OCI-LY1 (cell line): ENCODE measurements around the gene TMEM63B.

Experiments
- H2AFZ ChIP-seq: fragments of 200-600 bp; sonication (generic), shearing (Covaris generic); 2 replicates; pipeline ENCODE4 v1.6.0; 2014; ENCODE audit warnings: antibody characterized with exemption, mild to moderate bottlenecking, low read length
- H3F3A ChIP-seq: fragments of 200-600 bp; sonication (generic), shearing (Covaris generic); 2 replicates; pipeline ENCODE4 v1.6.0; 2014; ENCODE audit warnings: mild to moderate bottlenecking, antibody characterized with exemption, low read length, moderate library complexity; ENCODE audit not compliant: insufficient read depth
- H3K27ac ChIP-seq: fragments of 200-600 bp; sonication (generic); 2 replicates; pipeline ENCODE4 v1.5.1; 2014; ENCODE audit warnings: low read length, mixed run types, mild to moderate bottlenecking, low read depth; ENCODE audit not compliant: poor library complexity, severe bottlenecking
- H3K27me3 ChIP-seq: fragments of 200-600 bp; sonication (generic); 2 replicates; pipeline ENCODE4 v1.6.0; 2014; ENCODE audit warnings: antibody characterized with exemption, mild to moderate bottlenecking, low read length, moderate library complexity; ENCODE audit not compliant: insufficient read depth
- H3K36me3 ChIP-seq: fragments of 200-600 bp; sonication (generic); 2 replicates; pipeline ENCODE4 v1.6.1; 2014; ENCODE audit warnings: mild to moderate bottlenecking, antibody characterized with exemption, low read length, moderate library complexity, mixed read lengths; ENCODE audit not compliant: insufficient read depth
- H3K4me1 ChIP-seq: fragments of 200-600 bp; sonication (generic); 2 replicates; pipeline ENCODE4 v1.5.1; 2014; ENCODE audit warnings: mild to moderate bottlenecking, low read length, moderate library complexity; ENCODE audit not compliant: insufficient read depth, severe bottlenecking
- H3K4me2 ChIP-seq: fragments of 200-600 bp; sonication (generic), shearing (Covaris generic); 2 replicates; pipeline ENCODE4 v1.6.1; 2014; ENCODE audit warnings: low read length
- H3K4me3 ChIP-seq: fragments of 200-600 bp; sonication (generic); 2 replicates; pipeline ENCODE4 v1.5.1; 2014; ENCODE audit warnings: low read length, low read depth, mild to moderate bottlenecking, mixed read lengths; ENCODE audit not compliant: poor library complexity, severe bottlenecking
- H3K79me2 ChIP-seq: fragments of 200-600 bp; shearing (Covaris generic); 2 replicates; pipeline ENCODE4 v1.6.1; 2016; ENCODE audit warnings: mixed run types, low read length, mixed read lengths; ENCODE audit not compliant: insufficient read depth
- H3K9ac ChIP-seq: fragments of 200-600 bp; sonication (generic), shearing (Covaris generic); 2 replicates; pipeline ENCODE4 v1.6.1; 2014; ENCODE audit warnings: mild to moderate bottlenecking, low read length, mixed read lengths
- H3K9me2 ChIP-seq: fragments of 200-600 bp; sonication (generic), shearing (Covaris generic); 2 replicates; pipeline ENCODE4 v1.6.1; 2014; ENCODE audit warnings: low read depth, mild to moderate bottlenecking, low read length, mixed read lengths
- H3K9me3 ChIP-seq: fragments of 200-600 bp; shearing (Covaris generic); 2 replicates; pipeline ENCODE4 v1.6.1; 2014; ENCODE audit warnings: low read length, mixed read lengths
- H4K20me1 ChIP-seq: fragments of 200-600 bp; sonication (generic), shearing (Covaris generic); 2 replicates; pipeline ENCODE4 v1.6.0; 2016; ENCODE audit warnings: mild to moderate bottlenecking, low read length; ENCODE audit not compliant: insufficient read depth
- EZH2 ChIP-seq: fragments of 200-600 bp; sonication (generic), shearing (Covaris generic); IDR thresholded peaks from 2 replicates; pipeline ENCODE4 v1.8.0; 2017; ENCODE audit warnings: borderline replicate concordance, mixed run types, mild to moderate bottlenecking, antibody characterized with exemption, low read length, moderate library complexity, mixed read lengths
- TF ChIP-seq, protein P1 (sequence below): fragments of 200-600 bp; sonication (generic), shearing (Covaris generic); IDR thresholded peaks from 2 replicates; pipeline ENCODE4 v1.5.1; 2017; ENCODE audit warnings: mild to moderate bottlenecking, antibody characterized with exemption, low read length, moderate library complexity, mixed read lengths

TMEM63B gene

DNA sequence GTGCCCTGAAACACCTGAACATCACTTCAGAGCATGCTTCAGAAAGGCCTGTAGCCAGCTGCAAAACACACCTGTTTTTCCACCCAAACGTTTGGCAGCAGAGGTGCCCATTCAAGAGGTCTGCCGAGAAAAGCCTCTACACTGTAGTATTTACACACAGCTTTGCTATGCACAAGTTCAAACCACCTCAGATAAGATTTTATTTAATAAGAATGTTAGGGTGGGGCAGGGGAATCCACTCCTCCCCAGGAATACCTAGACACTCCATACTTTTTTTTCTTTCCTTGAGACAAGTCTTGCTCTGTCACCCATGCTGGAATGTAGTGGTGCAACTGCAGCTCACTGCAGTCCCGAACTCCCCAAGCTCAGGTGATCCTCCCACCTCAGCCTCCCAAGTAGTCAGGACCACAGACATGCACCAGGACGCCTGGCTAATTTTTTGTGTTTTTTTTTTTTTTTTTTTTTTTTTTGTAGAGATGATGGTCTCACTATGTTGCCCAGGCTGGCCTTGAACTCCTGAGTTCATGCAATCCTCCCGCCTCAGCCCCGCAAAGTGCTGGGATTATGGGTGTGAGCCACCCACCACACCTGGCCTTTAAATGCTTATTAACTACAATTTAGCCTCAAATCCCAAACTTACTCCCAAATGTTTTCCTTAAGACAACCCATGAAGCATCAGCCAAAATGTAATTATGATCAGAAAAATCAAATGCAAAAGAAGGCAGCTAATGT, 9.8 kb upstream of the TMEM63B start:
- Histone ChIP-seq H3K9me3 (no peaks in the 10 kb centered on the region), H4K20me1 (no peaks in the 10 kb centered on the region), H2AFZ (no peak overlapping the region), H3K36me3 (peaks cover 30% of the 10 kb centered on the region), H3K27me3 (no peaks in the 10 kb centered on the region), H3K4me2 (no peak overlapping the region), H3K9ac (no peak overlapping the region), H3K27ac (no peak overlapping the region), H3K9me2 (no peaks in the 10 kb centered on the region), H3K79me2 (peaks cover 69% of the 10 kb centered on the region), H3K4me1 (peaks cover 22% of the 10 kb centered on the region), H3F3A (no peaks in the 10 kb centered on the region), H3K4me3 (no peak overlapping the region)
- TF ChIP-seq EZH2 = no peak
- TF ChIP-seq, protein P1, sequence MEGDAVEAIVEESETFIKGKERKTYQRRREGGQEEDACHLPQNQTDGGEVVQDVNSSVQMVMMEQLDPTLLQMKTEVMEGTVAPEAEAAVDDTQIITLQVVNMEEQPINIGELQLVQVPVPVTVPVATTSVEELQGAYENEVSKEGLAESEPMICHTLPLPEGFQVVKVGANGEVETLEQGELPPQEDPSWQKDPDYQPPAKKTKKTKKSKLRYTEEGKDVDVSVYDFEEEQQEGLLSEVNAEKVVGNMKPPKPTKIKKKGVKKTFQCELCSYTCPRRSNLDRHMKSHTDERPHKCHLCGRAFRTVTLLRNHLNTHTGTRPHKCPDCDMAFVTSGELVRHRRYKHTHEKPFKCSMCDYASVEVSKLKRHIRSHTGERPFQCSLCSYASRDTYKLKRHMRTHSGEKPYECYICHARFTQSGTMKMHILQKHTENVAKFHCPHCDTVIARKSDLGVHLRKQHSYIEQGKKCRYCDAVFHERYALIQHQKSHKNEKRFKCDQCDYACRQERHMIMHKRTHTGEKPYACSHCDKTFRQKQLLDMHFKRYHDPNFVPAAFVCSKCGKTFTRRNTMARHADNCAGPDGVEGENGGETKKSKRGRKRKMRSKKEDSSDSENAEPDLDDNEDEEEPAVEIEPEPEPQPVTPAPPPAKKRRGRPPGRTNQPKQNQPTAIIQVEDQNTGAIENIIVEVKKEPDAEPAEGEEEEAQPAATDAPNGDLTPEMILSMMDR = no peak

DNA sequence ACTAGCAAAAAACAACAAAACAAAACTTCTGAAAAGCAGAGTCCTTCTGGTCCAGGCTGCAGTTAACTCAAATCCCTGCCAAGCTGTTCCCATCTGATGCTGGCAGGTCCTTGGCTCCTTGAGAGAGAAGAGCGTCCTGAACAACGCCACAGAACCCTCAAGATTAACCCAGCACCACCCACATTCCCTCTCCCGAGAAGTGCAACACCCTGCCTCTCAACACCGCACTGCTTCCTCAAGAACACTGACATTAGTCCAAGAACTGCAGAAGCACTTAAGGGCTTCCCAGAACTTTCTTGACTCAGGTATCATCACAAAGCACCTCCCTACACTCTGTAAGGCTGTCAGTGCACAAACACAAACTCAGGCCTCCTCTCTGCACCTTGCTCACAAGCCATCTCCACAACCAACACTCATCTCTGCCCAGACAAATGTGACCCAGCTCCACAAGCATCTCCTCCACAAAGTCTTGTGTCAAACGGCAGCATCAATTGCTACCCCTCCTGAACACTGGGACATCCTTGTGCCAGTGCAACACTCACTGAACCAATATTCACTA, 7.6 kb upstream of the TMEM63B start:
- Histone ChIP-seq H3K9me2 (no peaks in the 10 kb centered on the region), H3K79me2 (peaks cover 91% of the 10 kb centered on the region), H3F3A (no peaks in the 10 kb centered on the region), H3K27me3 (no peaks in the 10 kb centered on the region), H2AFZ (no peak overlapping the region), H3K27ac (no peak overlapping the region), H3K9me3 (no peaks in the 10 kb centered on the region), H3K4me2 (no peak overlapping the region), H3K4me1 (peaks cover 44% of the 10 kb centered on the region), H4K20me1 (no peaks in the 10 kb centered on the region), H3K9ac (no peak overlapping the region), H3K36me3 (peaks cover 14% of the 10 kb centered on the region), H3K4me3 (no peak overlapping the region)
- TF ChIP-seq, protein P1 = no peak
- TF ChIP-seq EZH2 = no peak

DNA sequence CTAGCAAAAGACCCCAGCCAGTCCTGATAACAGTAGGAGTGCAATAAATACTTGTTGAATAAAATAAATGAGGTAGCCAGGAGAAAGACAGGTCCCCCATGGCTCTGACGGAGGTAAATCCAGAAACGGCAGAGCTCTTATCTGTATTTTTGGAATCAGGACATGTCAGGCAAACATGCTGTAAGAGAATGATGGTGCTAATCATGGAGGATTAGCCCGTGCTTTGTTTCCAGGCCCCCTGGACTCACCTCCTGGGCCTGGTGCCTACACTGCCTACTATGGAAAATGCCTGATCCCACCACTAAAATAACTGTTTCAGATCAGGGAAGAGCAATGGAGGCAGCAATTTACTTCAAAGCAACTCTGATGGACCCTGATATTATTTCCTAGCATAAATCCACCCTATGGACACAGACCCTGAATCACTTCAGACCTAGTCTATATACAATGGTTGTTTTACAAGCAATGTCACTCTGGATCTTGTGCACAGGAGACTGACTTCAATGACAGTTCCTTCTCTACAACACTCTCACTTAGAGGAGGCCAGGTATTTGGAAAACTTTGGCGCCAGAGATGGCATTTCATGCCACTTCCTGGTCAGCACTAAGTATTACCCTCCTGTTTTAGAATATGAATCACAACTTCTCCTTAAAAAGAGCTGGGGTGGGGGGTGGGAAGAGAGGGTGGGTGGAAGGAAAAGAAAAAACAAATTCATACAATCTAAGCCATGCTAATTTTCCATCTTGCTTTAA, 6.5 kb upstream of the TMEM63B start:
- no peak overlapping the region for H3K9ac ChIP-seq
- H3K4me1 ChIP-seq = peaks cover 55% of the 10 kb centered on the region
- H3K36me3 ChIP-seq = peaks cover 4% of the 10 kb centered on the region
- no peaks in the 10 kb centered on the region for H4K20me1 ChIP-seq
- no peaks in the 10 kb centered on the region for H3K27me3 ChIP-seq
- H3K4me2 ChIP-seq = no peak overlapping the region
- no peak for TF ChIP-seq EZH2
- TF ChIP-seq, protein P1 = no peak
- H3K79me2 ChIP-seq = peaks cover 100% of the 10 kb centered on the region
- no peaks in the 10 kb centered on the region for H3K9me3 ChIP-seq
- H3K4me3 ChIP-seq = no peak overlapping the region
- no peak overlapping the region for H2AFZ ChIP-seq
- H3F3A ChIP-seq = no peaks in the 10 kb centered on the region
- H3K27ac ChIP-seq = no peak overlapping the region
- H3K9me2 ChIP-seq = no peaks in the 10 kb centered on the region
